Hepatocyte (in vitro differentiated cells): ENCODE results near the gene NSMCE1. TPM values are rescaled to one million over a fixed set of nuclear protein-coding genes. Genes with fewer than 3 reads are reported as not detected.

Source experiments
- DNase-seq: peaks from one replicate; pipeline ENCODE4 v3.0.0-alpha.2; 2016; ENCODE audit warnings: low spot score
- H2AFZ ChIP-seq: fragments of 200-600 bp; sonication (generic); 2 replicates; pipeline ENCODE4 v1.6.0; 2016; ENCODE audit warnings: antibody characterized with exemption, mild to moderate bottlenecking
- H3K27ac ChIP-seq: fragments of 200-600 bp; sonication (generic); 2 replicates; pipeline ENCODE4 v1.5.1; 2016; ENCODE audit warnings: mild to moderate bottlenecking
- H3K27me3 ChIP-seq: fragments of 200-600 bp; sonication (generic); 2 replicates; pipeline ENCODE4 v1.6.1; 2016
- H3K36me3 ChIP-seq: fragments of 200-600 bp; sonication (generic); replicated peaks from 2 replicates; pipeline ENCODE4 v1.5.1; 2016; ENCODE audit warnings: low read depth; ENCODE audit not compliant: insufficient read depth
- H3K4me1 ChIP-seq: fragments of 200-600 bp; sonication (generic); 2 replicates; pipeline ENCODE4 v1.5.1; 2016; ENCODE audit warnings: mild to moderate bottlenecking, moderate library complexity; ENCODE audit not compliant: insufficient read depth
- H3K4me2 ChIP-seq: fragments of 200-600 bp; sonication (generic); 2 replicates; pipeline ENCODE4 v1.6.0; 2016
- H3K4me3 ChIP-seq: fragments of 200-600 bp; sonication (generic); 2 replicates; pipeline ENCODE4 v1.5.1; 2016; ENCODE audit warnings: mild to moderate bottlenecking
- H3K79me2 ChIP-seq: fragments of 200-600 bp; sonication (generic); 2 replicates; pipeline ENCODE4 v1.6.0; 2017; ENCODE audit warnings: mild to moderate bottlenecking
- H3K9me2 ChIP-seq: fragments of 200-600 bp; sonication (generic); replicated peaks from 2 replicates; pipeline ENCODE4 v1.6.0; 2017; ENCODE audit warnings: mild to moderate bottlenecking; ENCODE audit not compliant: insufficient read depth
- H3K9me3 ChIP-seq: fragments of 200-600 bp; sonication (generic); 2 replicates; pipeline ENCODE4 v1.5.1; 2016; ENCODE audit warnings: low read depth, mild to moderate bottlenecking
- H4K20me1 ChIP-seq: fragments of 200-600 bp; sonication (generic); 2 replicates; pipeline ENCODE4 v1.6.0; 2016; ENCODE audit warnings: mild to moderate bottlenecking; ENCODE audit not compliant: insufficient read depth, poor library complexity, severe bottlenecking
- CTCF ChIP-seq: fragments of 200-600 bp; sonication (generic); IDR thresholded peaks from 2 replicates; pipeline ENCODE4 v1.5.1; 2016; ENCODE audit warnings: antibody characterized with exemption, mild to moderate bottlenecking; ENCODE audit not compliant: poor library complexity
- EZH2 ChIP-seq: fragments of 200-600 bp; sonication (generic); IDR thresholded peaks from 2 replicates; pipeline ENCODE4 v1.6.1; 2016; ENCODE audit warnings: antibody characterized with exemption, mild to moderate bottlenecking, borderline replicate concordance
- EZH2phosphoT487 ChIP-seq: fragments of 200-600 bp; sonication (generic); IDR thresholded peaks from one replicate; pipeline ENCODE4 v1.6.1; 2018; ENCODE audit warnings: antibody characterized with exemption, mild to moderate bottlenecking, low read depth, moderate library complexity; ENCODE audit not compliant: unreplicated experiment, severe bottlenecking
- WGBS: methylation state at CpG from one replicate; pipeline ENCODE4 v1.1.6; 2016; ENCODE audit warnings: low lambda C conversion rate; ENCODE audit errors: missing lambda C conversion rate; 5-methylcytosine and 5-hydroxymethylcytosine counted together
- polyA plus RNA-seq: library from polyadenylated mRNA; unstranded; fragments of >200 nt; fragmentation: Nextera tagmentation; extraction: Ambion mirVana; gene quantifications from 2 replicates; pipeline ENCODE4 v1.2.1, GENCODE V29; 2016
- total RNA-seq: library from RNA; depleted of rRNA; stranded (reverse); fragments of >200 nt; gene quantifications from 2 replicates; pipeline ENCODE4 v1.2.3, GENCODE V29; 2014

Gene NSMCE1
- total and polyA plus RNA-seq, 2 experiments from 2014 or later: 35.0 to 58.2 TPM

GRCh38 chr16:27175888-27176287 lies 92.7 kb downstream of the NSMCE1 start:
- Histone ChIP-seq H3K9me3 (no peaks in the 10 kb centered on the region), H3K9me2 (no peaks in the 10 kb centered on the region), H3K79me2 (no peaks in the 10 kb centered on the region), H4K20me1 (no peaks in the 10 kb centered on the region), H3K4me3 (no peak overlapping the region), H3K4me2 (no peak overlapping the region), H3K4me1 (no peaks in the 10 kb centered on the region), H2AFZ (no peak overlapping the region), H3K27ac (no peak overlapping the region), H3K27me3 (no peaks in the 10 kb centered on the region), H3K36me3 (no peaks in the 10 kb centered on the region)
- no peak for DNase-seq
- no peak for TF ChIP-seq CTCF
- no peak for TF ChIP-seq EZH2
- no peak for TF ChIP-seq EZH2phosphoT487
- 91% methylated on average over 8 of the region's 8 CpGs for WGBS

Other genes starting within 250 kb of the NSMCE1 start
- not detected in 2 replicates for gene C16orf82, start 201.8 kb downstream of the NSMCE1 start, total RNA-seq
- gene C16orf82, start 201.8 kb downstream of the NSMCE1 start, polyA plus RNA-seq: not detected in 2 replicates
- 7.2 and 11.5 TPM in 2 replicates for gene KDM8, start 65.2 kb downstream of the NSMCE1 start, total RNA-seq
- gene KDM8, start 65.2 kb downstream of the NSMCE1 start, polyA plus RNA-seq: 5.6 and 9.7 TPM in 2 replicates
- gene IL4R, start 45.2 kb upstream of the NSMCE1 start, total RNA-seq: 19.0 and 23.6 TPM in 2 replicates
- gene IL4R, start 45.2 kb upstream of the NSMCE1 start, polyA plus RNA-seq: 20.9 and 22.3 TPM in 2 replicates
- gene IL21R, start 133.4 kb upstream of the NSMCE1 start, total RNA-seq: 0.10 and 0.16 TPM in 2 replicates
- not detected in 2 replicates for gene IL21R, start 133.4 kb upstream of the NSMCE1 start, polyA plus RNA-seq